ENCODE measurements around the gene CBX1. TPM values are rescaled to one million over a fixed set of nuclear protein-coding genes. Genes with fewer than 3 reads are reported as not detected.

CBX1 gene
- total RNA-seq, 2 experiments from 2014 or later: 59.7 to 70.4 TPM

- no peak overlapping the region for H3K4me3 ChIP-seq (ENCODE audit: low read depth, low read length, poor library complexity, severe bottlenecking)
- no peaks in the 10 kb centered on the region for H3K79me2 ChIP-seq (ENCODE audit: insufficient read depth, low read depth, low read length)
- no peak for TF ChIP-seq EZH2phosphoT487 (IDR thresholded peaks at IDR 0.05; ENCODE audit: borderline replicate concordance, low read depth, low read length)
- no peak for TF ChIP-seq CTCF (conservative IDR thresholded peaks at IDR 0.05; ENCODE audit: low read length)
- DNase-seq (ENCODE audit: low spot score): no peak
- no peak overlapping the region for H2AFZ ChIP-seq (ENCODE audit: low read length)
- H3K9me3 ChIP-seq (ENCODE audit: low read length): no peaks in the 10 kb centered on the region
- no peaks in the 10 kb centered on the region for H3K9me2 ChIP-seq (ENCODE audit: insufficient read depth, low read length)
- H4K20me1 ChIP-seq (ENCODE audit: insufficient read depth, low read length): no peaks in the 10 kb centered on the region
- no peaks in the 10 kb centered on the region for H3K4me1 ChIP-seq (ENCODE audit: insufficient read depth, low read length, poor library complexity, severe bottlenecking)
- intact Hi-C loops (cut with micrococcal nuclease; ENCODE audit: unreplicated experiment): no loop called here
- BruUV-seq (replicated peaks): no TSS peak
- POLR2A ChIA-PET: interaction anchor here (0.7 to 1.8 kb wide), 2 partner anchors 12 to 28 kb away, joined by 3 to 4 read pairs; no protein-coding TSS in a partner anchor
- CTCF ChIA-PET (ENCODE audit: unreplicated experiment): no interaction called here
- no peak overlapping the region for H3K4me2 ChIP-seq (ENCODE audit: low read length)
- no peak overlapping the region for H3K27ac ChIP-seq (ENCODE audit: low read depth, low read length, poor library complexity, severe bottlenecking)
- peaks cover 22% of the 10 kb centered on the region for H3K36me3 ChIP-seq (ENCODE audit: insufficient read depth, low read length)
Observed at GRCh38 chr17:48123776-48124388, 22.6 kb upstream of the CBX1 start.

- H3K9me3 ChIP-seq (ENCODE audit: low read length): no peaks in the 10 kb centered on the region
- H3K4me3 ChIP-seq (ENCODE audit: low read depth, low read length, poor library complexity, severe bottlenecking): no peak overlapping the region
- H3K4me2 ChIP-seq (ENCODE audit: low read length): no peak overlapping the region
- peaks cover 26% of the 10 kb centered on the region for H3K36me3 ChIP-seq (ENCODE audit: insufficient read depth, low read length)
- TF ChIP-seq CTCF (conservative IDR thresholded peaks at IDR 0.05; ENCODE audit: low read length) (no peak), EZH2phosphoT487 (IDR thresholded peaks at IDR 0.05; ENCODE audit: borderline replicate concordance, low read depth, low read length) (no peak)
- no peaks in the 10 kb centered on the region for H3K4me1 ChIP-seq (ENCODE audit: insufficient read depth, low read length, poor library complexity, severe bottlenecking)
- H3K27ac ChIP-seq (ENCODE audit: low read depth, low read length, poor library complexity, severe bottlenecking): no peak overlapping the region
- ChIA-PET CTCF (ENCODE audit: unreplicated experiment) (no interaction called here), POLR2A (interaction anchor here (0.7 to 1.8 kb wide), 2 partner anchors 11 to 27 kb away, joined by 3 to 4 read pairs; no protein-coding TSS in a partner anchor)
- H3K9me2 ChIP-seq (ENCODE audit: insufficient read depth, low read length): no peaks in the 10 kb centered on the region
- no TSS peak for BruUV-seq (replicated peaks)
- no peaks in the 10 kb centered on the region for H4K20me1 ChIP-seq (ENCODE audit: insufficient read depth, low read length)
- no peak overlapping the region for H2AFZ ChIP-seq (ENCODE audit: low read length)
- no peaks in the 10 kb centered on the region for H3K79me2 ChIP-seq (ENCODE audit: insufficient read depth, low read depth, low read length)
- intact Hi-C loops (cut with micrococcal nuclease; ENCODE audit: unreplicated experiment): no loop called here
- DNase-seq (ENCODE audit: low spot score): no peak
Observed at GRCh38 chr17:48123111-48123510, 21.8 kb upstream of the CBX1 start.

GRCh38 chr17:48122665-48123045 lies 21.4 kb upstream of the CBX1 start:
- no peak for DNase-seq (ENCODE audit: low spot score)
- BruUV-seq (replicated peaks): no TSS peak
- Histone ChIP-seq H2AFZ (ENCODE audit: low read length) (no peak overlapping the region), H3K79me2 (ENCODE audit: insufficient read depth, low read depth, low read length) (no peaks in the 10 kb centered on the region), H3K4me3 (ENCODE audit: low read depth, low read length, poor library complexity, severe bottlenecking) (no peak overlapping the region), H3K27ac (ENCODE audit: low read depth, low read length, poor library complexity, severe bottlenecking) (no peak overlapping the region), H3K4me1 (ENCODE audit: insufficient read depth, low read length, poor library complexity, severe bottlenecking) (no peaks in the 10 kb centered on the region), H4K20me1 (ENCODE audit: insufficient read depth, low read length) (no peaks in the 10 kb centered on the region), H3K9me3 (ENCODE audit: low read length) (no peaks in the 10 kb centered on the region), H3K4me2 (ENCODE audit: low read length) (no peak overlapping the region), H3K9me2 (ENCODE audit: insufficient read depth, low read length) (no peaks in the 10 kb centered on the region), H3K36me3 (ENCODE audit: insufficient read depth, low read length) (peaks cover 28% of the 10 kb centered on the region)
- no peak for TF ChIP-seq CTCF (conservative IDR thresholded peaks at IDR 0.05; ENCODE audit: low read length)
- no peak for TF ChIP-seq EZH2phosphoT487 (IDR thresholded peaks at IDR 0.05; ENCODE audit: borderline replicate concordance, low read depth, low read length)
- intact Hi-C loops (cut with micrococcal nuclease; ENCODE audit: unreplicated experiment): no loop called here
- POLR2A ChIA-PET: no interaction called here
- CTCF ChIA-PET (ENCODE audit: unreplicated experiment): no interaction called here

Data from OCI-LY7 (cell line).